GM12878 (cell line): ENCODE data around the gene RBP3.

ENCODE experiments used
- BMI1 ChIP-seq: fragments of 450-650 bp; IDR thresholded peaks from 2 replicates; pipeline ENCODE4 v1.6.1; 2016; ENCODE audit warnings: mild to moderate bottlenecking, moderate library complexity, borderline replicate concordance
- CEBPZ ChIP-seq: fragments of 150-350 bp; IDR thresholded peaks from 2 replicates; pipeline ENCODE4 v1.6.1; 2016; ENCODE audit warnings: low read depth, low read length
- CTCF ChIP-seq, 3 experiments: IDR thresholded peaks in 2 of 3; conservative IDR thresholded peaks in 1 of 3; 2 replicates each; pipeline ENCODE4 v1.5.1; 2011; ENCODE audit warnings: low read depth in 3 of 3, low read length in 3 of 3, mild to moderate bottlenecking in 3 of 3, control low read depth in 2 of 3, moderate library complexity in 2 of 3, inconsistent platforms in 1 of 3, mixed read lengths in 1 of 3; ENCODE audit not compliant: control insufficient read depth in 2 of 3, insufficient read depth in 1 of 3; ENCODE audit errors: extremely low read depth in 1 of 3
- ETV6 ChIP-seq, 2 experiments: fragments of 450-650 bp in 1 of 2; IDR thresholded peaks in 1 of 2; conservative IDR thresholded peaks in 1 of 2; 2 replicates each; pipeline ENCODE4 v1.6.1; 2014; ENCODE audit warnings: antibody characterized with exemption in 1 of 2, borderline replicate concordance in 1 of 2, low read depth in 1 of 2, mild to moderate bottlenecking in 1 of 2, moderate library complexity in 1 of 2
- EZH2 ChIP-seq: IDR thresholded peaks from 2 replicates; pipeline ENCODE4 v1.6.1; 2012; ENCODE audit warnings: low read depth, mild to moderate bottlenecking, control low read depth, inconsistent platforms, low read length, borderline replicate concordance; ENCODE audit not compliant: control insufficient read depth
- HDAC2 ChIP-seq: fragments of 200-600 bp; sonication (generic); IDR thresholded peaks from 2 replicates; pipeline ENCODE4 v1.6.1; 2017
- HDAC6 ChIP-seq: fragments of 200-600 bp; sonication (generic); IDR thresholded peaks from one replicate; pipeline ENCODE4 v1.8.0; 2017; ENCODE audit warnings: antibody characterized with exemption; ENCODE audit not compliant: unreplicated experiment
- JUND ChIP-seq: IDR thresholded peaks from 2 replicates; pipeline ENCODE4 v1.6.1; 2012; ENCODE audit warnings: low read depth, mild to moderate bottlenecking, low read length, improper control_type of control experiment, moderate library complexity
- MAX ChIP-seq: IDR thresholded peaks from 2 replicates; pipeline ENCODE4 v1.6.1; 2012; ENCODE audit warnings: low read depth, low read length, improper control_type of control experiment
- NR2C1 ChIP-seq: fragments of 450-650 bp; IDR thresholded peaks from 2 replicates; pipeline ENCODE4 v1.6.1; 2017; ENCODE audit warnings: antibody characterized with exemption, mild to moderate bottlenecking, moderate library complexity
- POLR2A ChIP-seq: IDR thresholded peaks from 2 replicates; pipeline ENCODE4 v1.6.1; 2011; ENCODE audit warnings: low read depth, mild to moderate bottlenecking, low read length
- SREBF1 ChIP-seq: IDR thresholded peaks from 2 replicates; pipeline ENCODE4 v1.6.1; 2012; ENCODE audit warnings: mild to moderate bottlenecking, low read length
- ZBTB33 ChIP-seq: fragments of 450-650 bp; IDR thresholded peaks from 2 replicates; pipeline ENCODE4 v1.6.1; 2017; ENCODE audit warnings: mild to moderate bottlenecking
- ZNF217 ChIP-seq: fragments of 450-650 bp; IDR thresholded peaks from 2 replicates; pipeline ENCODE4 v1.6.1; 2017; ENCODE audit warnings: antibody characterized with exemption, mild to moderate bottlenecking

GRCh38 chr10:47378606-47379444 lies 30.7 kb downstream of the RBP3 start:
- no peak for TF ChIP-seq CTCF (IDR thresholded peaks at IDR 0.05 in 2 of 3, conservative IDR thresholded peaks at IDR 0.05 in 1 of 3; ENCODE audit: control insufficient read depth in 2 of 3, extremely low read depth in 1 of 3, insufficient read depth in 1 of 3, low read depth in 3 of 3, low read length in 3 of 3)
- TF ChIP-seq JUND, result no peak
- TF ChIP-seq ETV6 (conservative IDR thresholded peaks at IDR 0.05 in 1 of 2, IDR thresholded peaks at IDR 0.05 in 1 of 2; ENCODE audit: borderline replicate concordance in 1 of 2, low read depth in 1 of 2), result no peak
- no peak for TF ChIP-seq HDAC2
- no peak for TF ChIP-seq ZBTB33
- TF ChIP-seq HDAC6, result no peak
- TF ChIP-seq CEBPZ, result no peak
- no peak for TF ChIP-seq MAX
- TF ChIP-seq BMI1, result no peak
- no peak for TF ChIP-seq POLR2A
- no peak for TF ChIP-seq SREBF1
- TF ChIP-seq EZH2, result no peak
- no peak for TF ChIP-seq NR2C1
- no peak for TF ChIP-seq ZNF217
